Right lobe of liver (tissue), 4 donors: ENCODE data around the gene ZIC4.

Experiments
- POLR2A ChIP-seq: fragments of 450-650 bp; IDR thresholded peaks from one replicate; pipeline ENCODE4 v1.6.1; 2017; ENCODE audit warnings: antibody characterized with exemption, mild to moderate bottlenecking
- TF ChIP-seq, protein P1 (sequence below), 4 donors: fragments of 200-600 bp in 3 of 4; fragments of 450-650 bp in 1 of 4; IDR thresholded peaks; one replicate each; pipeline versions ENCODE4 v1.5.1 to v1.8.0; 2016 to 2022; ENCODE audit warnings: antibody characterized with exemption in 4 of 4, mild to moderate bottlenecking in 2 of 4
- donor health status: DM: no; HTN: no; CAD: no.
- donor health status: DM: no; HTN: no; CAD: no.
- donor health status: DM: no; HTN: yes; CAD: no.

DNA sequence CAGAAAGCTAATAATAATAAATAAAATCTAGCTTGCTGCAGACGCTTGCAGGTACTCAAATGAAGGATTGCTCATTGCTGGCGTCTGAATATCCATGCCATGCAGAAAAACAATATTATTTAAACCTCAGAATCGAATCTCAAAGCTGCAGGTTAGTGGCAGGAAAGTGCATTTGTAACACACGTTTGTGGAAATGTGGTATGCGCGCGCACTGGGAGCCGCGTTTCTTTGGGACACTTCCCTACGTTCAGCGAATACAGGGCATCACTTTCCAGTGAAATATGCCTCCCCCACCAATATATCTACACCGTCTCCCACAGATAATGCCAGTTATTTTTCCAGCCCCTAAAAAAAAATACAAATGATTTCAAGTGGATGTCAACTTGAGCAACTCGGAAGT, 37.1 kb downstream of the ZIC4 start:
- TF ChIP-seq, protein P1, sequence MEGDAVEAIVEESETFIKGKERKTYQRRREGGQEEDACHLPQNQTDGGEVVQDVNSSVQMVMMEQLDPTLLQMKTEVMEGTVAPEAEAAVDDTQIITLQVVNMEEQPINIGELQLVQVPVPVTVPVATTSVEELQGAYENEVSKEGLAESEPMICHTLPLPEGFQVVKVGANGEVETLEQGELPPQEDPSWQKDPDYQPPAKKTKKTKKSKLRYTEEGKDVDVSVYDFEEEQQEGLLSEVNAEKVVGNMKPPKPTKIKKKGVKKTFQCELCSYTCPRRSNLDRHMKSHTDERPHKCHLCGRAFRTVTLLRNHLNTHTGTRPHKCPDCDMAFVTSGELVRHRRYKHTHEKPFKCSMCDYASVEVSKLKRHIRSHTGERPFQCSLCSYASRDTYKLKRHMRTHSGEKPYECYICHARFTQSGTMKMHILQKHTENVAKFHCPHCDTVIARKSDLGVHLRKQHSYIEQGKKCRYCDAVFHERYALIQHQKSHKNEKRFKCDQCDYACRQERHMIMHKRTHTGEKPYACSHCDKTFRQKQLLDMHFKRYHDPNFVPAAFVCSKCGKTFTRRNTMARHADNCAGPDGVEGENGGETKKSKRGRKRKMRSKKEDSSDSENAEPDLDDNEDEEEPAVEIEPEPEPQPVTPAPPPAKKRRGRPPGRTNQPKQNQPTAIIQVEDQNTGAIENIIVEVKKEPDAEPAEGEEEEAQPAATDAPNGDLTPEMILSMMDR (IDR thresholded peaks at IDR 0.05), result no peak
- no peak for TF ChIP-seq POLR2A
